NCI-H1436 treated with DMSO at 0.1 percent for 48 hours (cell line): ENCODE measurements around the gene TMCO5A.

Experiments used
- DNase-seq: peaks from one replicate; lab custom pipeline; 2025; lab: John Stamatoyannopoulos, UW

The TMCO5A gene

GRCh38 chr15:37973856-37974255, 39.4 kb downstream of the TMCO5A start:
- no peak for DNase-seq

DNA sequence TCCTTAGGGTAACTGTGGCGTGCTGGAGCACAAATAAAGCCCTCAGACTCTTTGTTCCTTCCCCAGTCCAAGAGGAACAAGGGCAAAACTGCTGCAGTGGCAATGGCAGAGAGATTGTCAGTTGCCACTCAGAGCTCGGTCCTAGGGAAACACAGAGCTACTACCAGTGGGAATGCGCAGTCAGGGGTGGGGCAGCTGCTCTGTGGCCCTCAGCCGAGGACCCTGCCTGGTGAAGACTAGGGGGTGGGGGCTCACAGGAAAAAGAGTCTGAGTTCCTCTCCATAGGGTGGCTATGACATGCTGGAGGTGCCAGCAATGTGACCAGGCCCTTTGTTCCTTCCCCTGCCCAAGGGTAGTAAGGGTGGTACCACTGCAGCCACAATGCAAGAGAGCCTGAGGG, 43.8 kb downstream of the TMCO5A start:
- DNase-seq: no peak

GRCh38 chr15:37979671-37980409, 45.4 kb downstream of the TMCO5A start:
- no peak for DNase-seq

- no peak for DNase-seq
Observed at GRCh38 chr15:37981201-37981600, 46.8 kb downstream of the TMCO5A start.

GRCh38 chr15:37981775-37982174, 47.3 kb downstream of the TMCO5A start:
- no peak for DNase-seq

DNA sequence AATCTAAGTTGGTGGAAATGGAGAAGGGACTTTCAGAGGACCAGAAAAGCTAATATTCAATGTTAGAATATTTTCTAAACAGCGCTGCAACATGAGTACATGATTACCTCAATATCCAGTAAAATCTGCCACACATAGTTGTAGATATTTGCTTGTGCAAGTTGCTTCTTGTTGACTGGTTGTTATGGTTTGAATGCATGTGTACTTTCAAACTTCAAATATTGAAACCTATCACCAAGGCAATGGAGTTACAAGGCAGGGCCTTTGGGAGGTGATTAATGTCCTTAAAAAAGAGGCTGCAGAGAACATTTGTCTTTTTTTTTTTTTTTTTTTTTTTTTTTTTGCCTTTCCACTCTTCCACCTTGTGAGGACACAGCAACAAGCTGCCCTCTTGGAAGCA, 49.9 kb downstream of the TMCO5A start:
- no peak for DNase-seq

- no peak for DNase-seq
Observed at GRCh38 chr15:37995461-37996347, 61.3 kb downstream of the TMCO5A start.
